Measurements from ENCODE around the gene ZBTB39.

The ZBTB39 gene

DNA sequence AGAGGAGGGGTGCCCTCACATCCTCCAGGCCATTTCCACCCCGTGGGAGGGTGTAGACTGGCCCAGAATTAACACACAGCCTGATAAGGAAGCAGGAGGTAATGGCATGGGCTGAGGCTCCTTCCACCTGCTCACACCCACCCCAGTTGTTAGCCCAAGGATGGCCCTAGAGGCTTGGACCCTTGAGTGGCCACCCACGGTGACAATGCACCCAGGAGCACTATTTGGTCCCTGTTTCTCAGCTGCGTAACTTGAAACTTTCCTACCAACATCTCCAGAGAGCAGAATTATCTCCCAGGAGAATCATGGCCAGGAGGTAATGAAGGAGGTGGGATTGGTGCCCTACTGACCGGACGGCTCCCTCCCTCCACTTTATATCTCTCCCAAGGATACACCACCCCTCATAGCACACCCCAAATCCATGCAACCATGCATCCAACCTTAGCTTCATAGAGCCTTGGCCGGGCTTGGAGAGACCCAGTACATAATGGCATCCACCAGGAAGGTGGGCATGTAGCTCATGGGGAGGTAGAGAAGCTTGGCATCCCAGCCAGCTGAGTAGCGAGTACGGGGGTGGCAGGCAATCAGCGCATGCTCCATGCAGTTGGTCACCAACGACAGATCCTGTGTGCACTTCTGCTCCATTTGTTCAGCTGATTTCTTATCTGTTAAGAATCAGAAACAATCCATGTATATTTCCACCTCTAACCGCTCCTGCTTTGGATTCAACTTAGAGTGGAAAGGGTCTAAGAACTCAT is 54.6 kb downstream of the ZBTB39 start:
- no peak for TF ChIP-seq CTCF (IDR thresholded peaks at IDR 0.05)

GRCh38 chr12:56948881-56949280 is 57.5 kb downstream of the ZBTB39 start:
- TF ChIP-seq CTCF (IDR thresholded peaks at IDR 0.05) = no peak

Data from LNCAP (cell line).